Measurements from ENCODE around the gene IPO9.

GRCh38 chr1:201861448-201861847, 32.5 kb downstream of the IPO9 start:
- TF ChIP-seq CTCF (IDR thresholded peaks at IDR 0.05): no peak
- TF ChIP-seq POLR2A (IDR thresholded peaks at IDR 0.05): no peak

Measured in uterus (tissue), 2 donors.